Measurements from ENCODE around the gene SRSF10. TPM values are rescaled to one million over a fixed set of nuclear protein-coding genes. Genes with fewer than 3 reads are reported as not detected.

The SRSF10 gene
- total and polyA plus RNA-seq, 9 of the 15 experiments (the other 6 are each of a cell fraction or from before 2014, with no cell fraction given) = 154 to 264 (median 205) TPM

DNA sequence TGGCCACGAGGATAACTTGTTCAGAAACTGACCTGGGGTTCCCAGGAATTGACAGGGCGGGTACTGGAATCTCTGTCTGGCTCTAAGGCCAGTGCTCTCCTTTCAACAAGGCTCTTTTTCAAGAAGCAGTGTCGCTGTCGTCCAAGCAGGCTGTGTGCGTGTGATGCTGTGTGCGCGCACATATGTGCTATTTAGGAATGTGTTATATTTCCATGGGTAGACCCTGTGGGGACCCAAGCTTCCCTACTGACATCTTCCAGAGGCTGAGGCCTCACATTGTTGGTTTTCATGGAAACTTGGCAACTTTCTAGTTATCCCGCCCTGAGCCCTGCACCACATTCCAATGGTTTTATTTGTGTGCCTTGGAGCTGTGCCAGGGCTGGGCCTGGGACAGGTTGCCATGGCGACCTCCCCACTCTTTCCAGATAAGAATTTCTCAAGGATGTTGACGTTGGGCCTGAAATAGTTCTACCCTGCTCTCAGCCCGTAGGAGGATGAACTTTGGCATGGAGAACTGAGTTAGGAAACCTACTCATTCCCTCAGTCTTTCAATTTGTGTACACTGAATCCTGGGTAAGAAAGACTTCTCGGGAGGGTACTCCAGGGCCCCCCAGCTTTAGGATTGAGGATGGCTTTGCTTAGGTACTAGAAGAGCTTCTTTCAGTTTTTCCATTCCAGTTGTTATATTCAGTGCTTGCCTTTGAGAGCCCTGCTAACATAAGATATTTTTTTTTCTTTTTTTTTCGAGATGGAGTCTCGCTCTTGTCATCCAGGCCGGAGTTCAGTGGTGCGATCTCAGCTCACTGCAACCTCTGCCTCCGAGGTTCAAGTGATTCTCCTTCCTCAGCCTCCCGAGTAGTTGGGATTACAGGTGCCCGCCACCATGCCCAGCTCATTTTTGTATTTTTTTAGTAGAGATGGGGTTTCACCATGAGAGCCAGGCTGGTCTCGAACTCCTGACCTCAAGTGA is 38.8 kb upstream of the SRSF10 start:
- Histone ChIP-seq H3K4me3 (no peak overlapping the region), H3K4me1 (replicated peaks in 1 of 2; ENCODE audit: control insufficient read depth in 2 of 2, insufficient read depth in 2 of 2, low read length in 2 of 2) (peaks cover 6 to 9% of the 10 kb centered on the region in 2 experiments; a peak in 3 of 5 replicates), H3K9ac (ENCODE audit: insufficient read depth in 1 of 2, low read depth in 2 of 2, low read length in 2 of 2) (no peak overlapping the region), H4K20me1 (replicated peaks; ENCODE audit: control insufficient read depth, insufficient read depth, low read length) (no peaks in the 10 kb centered on the region), H3K27ac (ENCODE audit: extremely low read depth, low read depth, low read length) (no peak overlapping the region), H2AFZ (ENCODE audit: low read depth, low read length) (peak overlapping the region; percentile 42), H3K9me3 (replicated peaks; ENCODE audit: control insufficient read depth, insufficient read depth, low read depth, low read length) (no peaks in the 10 kb centered on the region), H3K79me2 (ENCODE audit: control insufficient read depth, insufficient read depth, low read length) (no peaks in the 10 kb centered on the region), H3K4me2 (ENCODE audit: insufficient read depth, low read length) (peak overlapping the region; percentile 7; the same call in 1 of the 2 replicates), H3K27me3 (ENCODE audit: control insufficient read depth in 2 of 2, insufficient read depth in 2 of 2, low read length in 2 of 2) (peaks cover 14 to 27% of the 10 kb centered on the region in 2 experiments), H3K9me1 (ENCODE audit: control insufficient read depth, insufficient read depth, low read length) (no peaks in the 10 kb centered on the region), H3K36me3 (ENCODE audit: control insufficient read depth, insufficient read depth, low read length) (no peaks in the 10 kb centered on the region)
- ATAC-seq = peak; percentile 66
- CTCF ChIA-PET (ENCODE audit: low intra/inter-chr PET ratio) = no interaction called here
- peak; percentile 75 for FAIRE-seq
- 42% methylated on average over 20 of the region's 20 CpGs for WGBS (ENCODE audit: insufficient coverage, low coverage, missing lambda C conversion rate)
- intact Hi-C loops (cut with micrococcal nuclease) = no loop called here
- in situ Hi-C loops (cut with MboI) = no loop called here
- POLR2A ChIA-PET = interaction anchor here (0.6 to 1.4 kb wide), 5 partner anchors 16 to 390 kb away, joined by 3 to 5 read pairs (median 3); partner anchors contain the start of gene SRSF10
- peak; percentile 72 to 82 (median 75) for DNase-seq (ENCODE audit: extremely low read depth in 1 of 4, low spot score in 3 of 4)
- BruUV-seq (replicated peaks) = no TSS peak
- peak; percentile 67; the same call in 1 of the 2 replicates for TF ChIP-seq MEF2D (tag; conservative IDR thresholded peaks at IDR 0.05; ENCODE audit: low read depth)
- peak; percentile 83 for TF ChIP-seq BMI1 (IDR thresholded peaks at IDR 0.05; ENCODE audit: low read length)
- 0 out of 2 replicates have a peak, but pooled peaks have one; percentile 5 for TF ChIP-seq ZFX (CRISPR knock-in tag; IDR thresholded peaks at IDR 0.05)
- peak in 1 of 2 experiments; percentile 60; a peak in 2 of 4 replicates for TF ChIP-seq FOXA3 (CRISPR knock-in tag; conservative IDR thresholded peaks at IDR 0.05 in 1 of 2, IDR thresholded peaks at IDR 0.05 in 1 of 2)
- TF ChIP-seq NFIX (CRISPR knock-in tag; IDR thresholded peaks at IDR 0.05; ENCODE audit: low read depth) = 0 out of 2 replicates have a peak, but pooled peaks have one; percentile 1
- TF ChIP-seq RCOR1 (IDR thresholded peaks at IDR 0.05; ENCODE audit: borderline replicate concordance in 1 of 2, low read depth in 2 of 2, low read length in 2 of 2) = peak in 1 of 2 experiments; percentile 86; a peak in 2 of 4 replicates
- TF ChIP-seq ZNF354B (CRISPR knock-in tag; IDR thresholded peaks at IDR 0.05) = no peak
- no peak for TF ChIP-seq TEAD4 (IDR thresholded peaks at IDR 0.05; ENCODE audit: low read length)
- TF ChIP-seq TEAD4 (CRISPR knock-in tag; IDR thresholded peaks at IDR 0.05; ENCODE audit: borderline replicate concordance) = 0 out of 2 replicates have a peak, but pooled peaks have one; percentile 34
- peak; percentile 92 for TF ChIP-seq FOXJ2 (tag; IDR thresholded peaks at IDR 0.05)
- TF ChIP-seq LCOR (CRISPR knock-in tag; IDR thresholded peaks at IDR 0.05) = no peak
- TF ChIP-seq, protein P1, sequence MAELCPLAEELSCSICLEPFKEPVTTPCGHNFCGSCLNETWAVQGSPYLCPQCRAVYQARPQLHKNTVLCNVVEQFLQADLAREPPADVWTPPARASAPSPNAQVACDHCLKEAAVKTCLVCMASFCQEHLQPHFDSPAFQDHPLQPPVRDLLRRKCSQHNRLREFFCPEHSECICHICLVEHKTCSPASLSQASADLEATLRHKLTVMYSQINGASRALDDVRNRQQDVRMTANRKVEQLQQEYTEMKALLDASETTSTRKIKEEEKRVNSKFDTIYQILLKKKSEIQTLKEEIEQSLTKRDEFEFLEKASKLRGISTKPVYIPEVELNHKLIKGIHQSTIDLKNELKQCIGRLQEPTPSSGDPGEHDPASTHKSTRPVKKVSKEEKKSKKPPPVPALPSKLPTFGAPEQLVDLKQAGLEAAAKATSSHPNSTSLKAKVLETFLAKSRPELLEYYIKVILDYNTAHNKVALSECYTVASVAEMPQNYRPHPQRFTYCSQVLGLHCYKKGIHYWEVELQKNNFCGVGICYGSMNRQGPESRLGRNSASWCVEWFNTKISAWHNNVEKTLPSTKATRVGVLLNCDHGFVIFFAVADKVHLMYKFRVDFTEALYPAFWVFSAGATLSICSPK (IDR thresholded peaks at IDR 0.05; ENCODE audit: borderline replicate concordance) = no peak
- TF ChIP-seq, protein P2, sequence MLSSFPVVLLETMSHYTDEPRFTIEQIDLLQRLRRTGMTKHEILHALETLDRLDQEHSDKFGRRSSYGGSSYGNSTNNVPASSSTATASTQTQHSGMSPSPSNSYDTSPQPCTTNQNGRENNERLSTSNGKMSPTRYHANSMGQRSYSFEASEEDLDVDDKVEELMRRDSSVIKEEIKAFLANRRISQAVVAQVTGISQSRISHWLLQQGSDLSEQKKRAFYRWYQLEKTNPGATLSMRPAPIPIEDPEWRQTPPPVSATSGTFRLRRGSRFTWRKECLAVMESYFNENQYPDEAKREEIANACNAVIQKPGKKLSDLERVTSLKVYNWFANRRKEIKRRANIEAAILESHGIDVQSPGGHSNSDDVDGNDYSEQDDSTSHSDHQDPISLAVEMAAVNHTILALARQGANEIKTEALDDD (IDR thresholded peaks at IDR 0.05) = peak; percentile 29; the same call in 1 of the 2 replicates
- peak; percentile 31; the same call in 1 of the 2 replicates for TF ChIP-seq EGR1 (conservative IDR thresholded peaks at IDR 0.05)
- TF ChIP-seq ZNF197 (CRISPR knock-in tag; IDR thresholded peaks at IDR 0.05; ENCODE audit: low read depth) = no peak
- no peak for TF ChIP-seq ZNF699 (CRISPR knock-in tag; IDR thresholded peaks at IDR 0.05; ENCODE audit: insufficient replicate concordance)
- 0 out of 2 replicates have a peak, but pooled peaks have one; percentile 3 for TF ChIP-seq NFE2L1 (tag; IDR thresholded peaks at IDR 0.05; ENCODE audit: borderline replicate concordance, low read depth)
- TF ChIP-seq ZNF347 (CRISPR knock-in tag; IDR thresholded peaks at IDR 0.05; ENCODE audit: low read depth) = no peak
- TF ChIP-seq MXI1 (IDR thresholded peaks at IDR 0.05; ENCODE audit: low read depth, low read length) = 0 out of 2 replicates have a peak, but pooled peaks have one; percentile 52

Measured in K562 (cell line).